ENCODE measurements around the gene LMNTD2.

GRCh38 chr11:506995-507726 lies 53.4 kb downstream of the LMNTD2 start, which contains the start of gene RNH1:
- 0 out of 2 replicates have a peak, but pooled peaks have one; percentile 23 for TF ChIP-seq TAF1 (IDR thresholded peaks at IDR 0.05; ENCODE audit: borderline replicate concordance, low read depth, low read length)
- TF ChIP-seq POLR2AphosphoS5 (IDR thresholded peaks at IDR 0.05; ENCODE audit: low read depth, low read length): no peak; the same call in none of the 2 replicates
